KG1 (cell line): ENCODE results near the gene LIMCH1.

Experiments used
- DNase-seq: peaks from one replicate; lab custom pipeline; 2025; lab: John Stamatoyannopoulos, UW

LIMCH1 gene

GRCh38 chr4:41561244-41561643 lies 23.3 kb downstream of the LIMCH1 start:
- no peak for DNase-seq

- DNase-seq = no peak
These were observed 29.2 kb downstream of the LIMCH1 start for GRCh38 chr4:41567186-41567585.

GRCh38 chr4:41568363-41568762 lies 30.4 kb downstream of the LIMCH1 start:
- no peak for DNase-seq

GRCh38 chr4:41569961-41570360 lies 32.0 kb downstream of the LIMCH1 start:
- DNase-seq = no peak

GRCh38 chr4:41571422-41571821 lies 33.5 kb downstream of the LIMCH1 start:
- DNase-seq = no peak

- DNase-seq = no peak
These were observed 34.6 kb downstream of the LIMCH1 start for GRCh38 chr4:41572516-41572915.

GRCh38 chr4:41572956-41573355 lies 35.0 kb downstream of the LIMCH1 start:
- DNase-seq = no peak

GRCh38 chr4:41573502-41574001 lies 35.6 kb downstream of the LIMCH1 start:
- DNase-seq = no peak

- DNase-seq = no peak
These were observed 37.2 kb downstream of the LIMCH1 start for GRCh38 chr4:41575207-41575606.

- DNase-seq = no peak
These were observed 37.7 kb downstream of the LIMCH1 start for GRCh38 chr4:41575665-41576064.

GRCh38 chr4:41579043-41579442 lies 41.1 kb downstream of the LIMCH1 start:
- DNase-seq = no peak

GRCh38 chr4:41579526-41579925 lies 41.6 kb downstream of the LIMCH1 start:
- no peak for DNase-seq

GRCh38 chr4:41580007-41580406 lies 42.0 kb downstream of the LIMCH1 start:
- DNase-seq = no peak

- no peak for DNase-seq
These were observed 48.8 kb downstream of the LIMCH1 start for GRCh38 chr4:41586675-41587225.

- no peak for DNase-seq
These were observed 49.3 kb downstream of the LIMCH1 start for GRCh38 chr4:41587286-41587685.

GRCh38 chr4:41590591-41590990 lies 52.6 kb downstream of the LIMCH1 start:
- DNase-seq = no peak

- no peak for DNase-seq
These were observed 56.5 kb downstream of the LIMCH1 start for GRCh38 chr4:41594432-41594831.

- no peak for DNase-seq
These were observed 59.5 kb downstream of the LIMCH1 start for GRCh38 chr4:41597494-41597893.

- DNase-seq = no peak
These were observed 60.6 kb downstream of the LIMCH1 start for GRCh38 chr4:41598580-41598979.

GRCh38 chr4:41599192-41599786 lies 61.3 kb downstream of the LIMCH1 start:
- DNase-seq = no peak

- no peak for DNase-seq
These were observed 62.4 kb downstream of the LIMCH1 start for GRCh38 chr4:41600243-41600912.

- DNase-seq = no peak
These were observed 63.1 kb downstream of the LIMCH1 start for GRCh38 chr4:41601025-41601424.

GRCh38 chr4:41602113-41602512 lies 64.2 kb downstream of the LIMCH1 start:
- no peak for DNase-seq
